Adrenal gland (tissue), 12 donors: Measurements from ENCODE around the gene TAAR8. TPM values are rescaled to one million over a fixed set of nuclear protein-coding genes. Genes with fewer than 3 reads are reported as not detected.
A peak's percentile ranks its signal among the peaks of the same experiment; 100 is the strongest.

Source experiments
- DNase-seq, 7 donors: peaks; one replicate each; pipeline ENCODE4 v3.0.0-alpha.2; 2019 to 2020
- H3K27ac ChIP-seq, 5 donors: fragments of 200-600 bp; sonication (generic) in 4 of 5; 1 replicate in 3 of 5; 2 replicates in 2 of 5; pipeline versions ENCODE4 v1.5.1 to v1.8.0; 2016 to 2020; ENCODE audit warnings: mild to moderate bottlenecking in 1 of 5
- H3K27me3 ChIP-seq: fragments of 200-600 bp; 2 replicates; pipeline ENCODE4 v1.8.0; 2021
- H3K36me3 ChIP-seq, 2 donors: fragments of 200-600 bp; replicated peaks in 1 of 2; 1 replicate in 1 of 2; 2 replicates in 1 of 2; pipeline versions ENCODE4 v1.5.1 to v1.8.0; 2018 to 2022
- H3K4me1 ChIP-seq, 2 donors: fragments of 200-600 bp; replicated peaks in 1 of 2; 1 replicate in 1 of 2; 2 replicates in 1 of 2; pipeline versions ENCODE4 v1.5.1 to v1.8.0; 2018 to 2021
- H3K4me3 ChIP-seq, 4 donors: fragments of 200-600 bp; sonication (generic) in 3 of 4; one replicate each; pipeline ENCODE4 v1.5.1; 2016 to 2018
- H3K9me3 ChIP-seq, 3 donors: fragments of 200-600 bp; sonication (generic) in 1 of 3; replicated peaks in 1 of 3; 1 replicate in 2 of 3; 2 replicates in 1 of 3; pipeline versions ENCODE4 v1.5.1 to v1.8.0; 2016 to 2021
- POLR2A ChIP-seq, 2 donors: fragments of 450-650 bp; IDR thresholded peaks; one replicate each; pipeline ENCODE4 v1.6.1; 2017; ENCODE audit warnings: antibody characterized with exemption in 2 of 2, mild to moderate bottlenecking in 2 of 2, moderate library complexity in 1 of 2
- WGBS, 4 donors: extraction: QIAGEN DNeasy Blood & Tissue Kit in 2 of 4; methylation state at CpG; one replicate each; pipeline versions ENCODE4 v1.1.5 to v1.1.7; 2013 to 2017; 5-methylcytosine and 5-hydroxymethylcytosine counted together
- intact Hi-C, 2 donors: fragments of 100-400 bp; cut with DNase I; formaldehyde crosslinking; loops; one replicate each; pipeline versions ENCODE4 v1.14.1 to v1.15.0; 2022 to 2023
- polyA plus RNA-seq, 3 donors: library from polyadenylated mRNA; stranded (reverse); fragments of 200-250 nt in 2 of 3; fragments of 350-450 nt in 1 of 3; fragmentation: Illumina TruSeq in 1 of 3; extraction: RNeasy Lipid Tissue Mini Kit (QIAGEN cat#74804) in 1 of 3; gene quantifications; one replicate each; pipeline ENCODE4 v1.2.3, GENCODE V29; 2013 to 2014
- total RNA-seq, 9 donors: library from RNA; depleted of rRNA in 4 of 9; stranded (reverse); fragments of >200 nt in 4 of 9; fragments of 120-200 nt in 1 of 9; fragmentation: NEBNext Ultra II Directional in 1 of 9; extraction: Animal tissue kit (Norgen Biotek cat#: 25700) in 1 of 9; gene quantifications; one replicate each; pipeline versions ENCODE4 v1.1.0 to v1.2.4, GENCODE V29; 2013 to 2023
- TF ChIP-seq, protein P1 (sequence below), 6 experiments: fragments of 450-650 bp in 4 of 6; fragments of 200-600 bp in 2 of 6; sonication (generic) in 1 of 6; IDR thresholded peaks; 1 replicate in 5 of 6; 2 replicates in 1 of 6; pipeline versions ENCODE4 v1.5.1 to v1.8.0; 2016 to 2021; ENCODE audit warnings: antibody characterized with exemption in 6 of 6, mild to moderate bottlenecking in 2 of 6, moderate library complexity in 1 of 6
- donor health status: healthy with polysubstance abuse.
- donor health status: Bipolar disorder and iron deficiency.
- donor health status: DM: yes; HTN: yes; CAD: no.
- donor health status: DM: no; HTN: no; CAD: no.
- donor health status: DM: no; HTN: no; CAD: no.
- donor health status: DM: yes; HTN: yes; CAD: no.

The TAAR8 gene
- total and polyA plus RNA-seq, 12 donors = not detected

DNA sequence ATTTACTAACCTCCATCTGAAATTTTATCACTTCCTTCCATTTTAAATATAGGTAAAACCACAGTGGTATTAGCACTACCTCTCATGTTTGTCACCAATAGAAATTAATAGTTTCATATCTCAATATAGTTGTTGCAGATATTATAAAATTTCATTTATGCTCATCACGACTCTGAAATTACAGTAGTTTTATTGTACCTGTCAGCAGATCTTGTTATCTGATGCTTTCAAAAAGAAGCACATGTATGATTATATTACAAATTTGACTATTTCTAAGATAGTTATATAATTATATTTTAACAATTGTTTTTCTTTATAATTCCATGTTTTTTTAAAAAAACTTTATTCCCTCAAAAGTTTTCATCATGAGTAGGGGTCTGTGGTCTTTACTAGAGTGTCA lies 32.2 kb downstream of the TAAR8 start:
- no peaks in the 10 kb centered on the region for H3K36me3 ChIP-seq
- intact Hi-C loops = no loop called here
- H3K4me1 ChIP-seq = no peaks in the 10 kb centered on the region
- H3K27ac ChIP-seq = no peak overlapping the region
- DNase-seq = no peak
- no peaks in the 10 kb centered on the region for H3K9me3 ChIP-seq
- no peaks in the 10 kb centered on the region for H3K27me3 ChIP-seq
- H3K4me3 ChIP-seq = no peak overlapping the region
- no peak for TF ChIP-seq POLR2A (IDR thresholded peaks at IDR 0.05)
- TF ChIP-seq, protein P1, sequence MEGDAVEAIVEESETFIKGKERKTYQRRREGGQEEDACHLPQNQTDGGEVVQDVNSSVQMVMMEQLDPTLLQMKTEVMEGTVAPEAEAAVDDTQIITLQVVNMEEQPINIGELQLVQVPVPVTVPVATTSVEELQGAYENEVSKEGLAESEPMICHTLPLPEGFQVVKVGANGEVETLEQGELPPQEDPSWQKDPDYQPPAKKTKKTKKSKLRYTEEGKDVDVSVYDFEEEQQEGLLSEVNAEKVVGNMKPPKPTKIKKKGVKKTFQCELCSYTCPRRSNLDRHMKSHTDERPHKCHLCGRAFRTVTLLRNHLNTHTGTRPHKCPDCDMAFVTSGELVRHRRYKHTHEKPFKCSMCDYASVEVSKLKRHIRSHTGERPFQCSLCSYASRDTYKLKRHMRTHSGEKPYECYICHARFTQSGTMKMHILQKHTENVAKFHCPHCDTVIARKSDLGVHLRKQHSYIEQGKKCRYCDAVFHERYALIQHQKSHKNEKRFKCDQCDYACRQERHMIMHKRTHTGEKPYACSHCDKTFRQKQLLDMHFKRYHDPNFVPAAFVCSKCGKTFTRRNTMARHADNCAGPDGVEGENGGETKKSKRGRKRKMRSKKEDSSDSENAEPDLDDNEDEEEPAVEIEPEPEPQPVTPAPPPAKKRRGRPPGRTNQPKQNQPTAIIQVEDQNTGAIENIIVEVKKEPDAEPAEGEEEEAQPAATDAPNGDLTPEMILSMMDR (IDR thresholded peaks at IDR 0.05) = no peak
- WGBS, 4 donors = 58 to 76% (median 70%) methylated on average over 1 of the region's 1 CpG

DNA sequence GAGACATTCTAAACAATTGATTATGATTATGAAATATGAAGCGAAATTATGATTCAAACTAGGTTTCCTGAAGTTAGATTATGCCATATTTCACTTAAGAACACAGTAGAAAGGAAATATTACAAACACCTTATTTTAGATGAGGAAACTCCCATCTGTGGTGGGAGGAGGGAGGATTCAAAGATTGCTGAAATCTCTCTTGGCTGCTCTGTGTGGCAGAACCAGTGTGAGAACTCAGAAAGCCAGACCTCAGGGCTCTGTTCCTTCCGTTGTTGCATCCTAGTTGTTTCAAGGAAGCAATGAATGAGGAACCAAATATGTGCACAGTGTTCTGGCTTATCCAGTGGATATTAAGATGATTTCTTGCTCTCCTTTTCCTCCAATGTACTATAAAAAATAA lies 35.0 kb downstream of the TAAR8 start:
- 41 to 55% (median 52%) methylated on average over 2 of the region's 2 CpGs for WGBS, 4 donors
- peak in 1 of 7 donors; percentile 14 for DNase-seq
- H3K27ac ChIP-seq = no peak overlapping the region
- no peaks in the 10 kb centered on the region for H3K36me3 ChIP-seq
- intact Hi-C loops = no loop called here
- H3K4me3 ChIP-seq = no peak overlapping the region
- H3K9me3 ChIP-seq = no peaks in the 10 kb centered on the region
- H3K4me1 ChIP-seq = no peaks in the 10 kb centered on the region
- H3K27me3 ChIP-seq = no peaks in the 10 kb centered on the region
- no peak for TF ChIP-seq POLR2A (IDR thresholded peaks at IDR 0.05)
- TF ChIP-seq, protein P1 (IDR thresholded peaks at IDR 0.05) = no peak

DNA sequence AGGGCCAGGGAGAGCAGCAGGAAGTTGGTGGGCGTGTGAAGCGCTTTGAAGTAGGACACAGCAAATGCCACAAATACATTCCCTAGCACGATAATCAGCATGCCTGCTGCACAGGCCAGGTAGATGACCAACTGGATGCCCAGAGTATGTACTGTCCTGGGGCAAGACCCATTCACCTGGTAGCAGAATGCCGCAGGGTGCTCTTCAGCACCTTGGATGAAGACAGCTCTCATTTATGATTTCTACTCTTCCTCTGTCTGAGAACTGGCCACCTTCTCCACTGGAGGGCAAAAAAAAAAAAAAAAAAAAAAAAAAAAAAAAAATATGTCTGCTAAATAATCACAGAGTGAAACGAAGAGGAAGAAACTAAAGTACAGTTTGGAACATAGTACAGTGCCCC lies 37.0 kb downstream of the TAAR8 start, which contains the start of gene TAAR5:
Gene TAAR5, minus strand, starts transcription at position 288 of the 400 bp plus-strand sequence. Its CDS starts 55 bp downstream, at position 233.
- intact Hi-C loops = no loop called here
- H3K27ac ChIP-seq = no peak within 1 kb of the TSS
- H3K27me3 ChIP-seq = no peaks in the 10 kb centered on the region
- H3K4me1 ChIP-seq = no peaks in the 10 kb centered on the region
- H3K4me3 ChIP-seq = no peak within 1 kb of the TSS
- no peaks in the 10 kb centered on the region for H3K9me3 ChIP-seq
- no peak for DNase-seq
- WGBS, 4 donors = 59 to 83% (median 65%) methylated on average over 5 of the region's 5 CpGs
- TF ChIP-seq POLR2A (IDR thresholded peaks at IDR 0.05) = no peak
- TF ChIP-seq, protein P1 (IDR thresholded peaks at IDR 0.05) = no peak
- H3K36me3 ChIP-seq = no peaks in the 10 kb centered on the region

DNA sequence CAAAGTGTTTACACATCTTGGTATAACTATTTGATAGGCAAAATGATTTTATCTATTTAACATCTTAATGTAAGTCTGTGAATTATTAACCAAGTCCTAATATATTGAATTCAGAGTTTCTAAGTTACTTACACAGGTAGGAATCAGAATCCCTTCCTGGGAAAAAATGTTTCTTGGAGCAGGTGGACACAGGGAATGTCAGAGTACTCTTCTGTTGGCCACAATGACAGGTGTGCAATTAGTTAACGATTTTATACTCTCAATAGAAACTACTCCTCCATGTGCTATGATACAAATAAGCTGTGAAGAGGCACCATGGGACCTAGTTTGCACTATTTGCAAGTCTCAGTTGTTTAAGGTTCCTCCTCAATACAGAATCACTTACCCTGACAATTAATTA lies 37.9 kb downstream of the TAAR8 start:
- TF ChIP-seq, protein P1 (IDR thresholded peaks at IDR 0.05) = no peak
- TF ChIP-seq POLR2A (IDR thresholded peaks at IDR 0.05) = no peak
- intact Hi-C loops = no loop called here
- no peaks in the 10 kb centered on the region for H3K9me3 ChIP-seq
- H3K27ac ChIP-seq = no peak overlapping the region
- no peak for DNase-seq
- no peaks in the 10 kb centered on the region for H3K4me1 ChIP-seq
- H3K36me3 ChIP-seq = no peaks in the 10 kb centered on the region
- no peak overlapping the region for H3K4me3 ChIP-seq
- no peaks in the 10 kb centered on the region for H3K27me3 ChIP-seq
- WGBS, 4 donors = 44 to 72% (median 58%) methylated on average over 1 of the region's 1 CpG
